K562 (cell line): ENCODE results near the gene CRYBA4. TPM values are rescaled to one million over a fixed set of nuclear protein-coding genes. Genes with fewer than 3 reads are reported as not detected.

ENCODE experiments used
- AFF1 ChIP-seq, 2 experiments: fragments of 450-650 bp; IDR thresholded peaks; 2 replicates each; pipeline ENCODE4 v1.6.1; 2018; ENCODE audit warnings: mild to moderate bottlenecking in 2 of 2, low read depth in 1 of 2; ENCODE audit not compliant: partially characterized antibody in 2 of 2
- BACH1 ChIP-seq: fragments of 200-800 bp; sonication (Bioruptor generic); IDR thresholded peaks from 2 replicates; pipeline ENCODE4 v1.6.1; 2016; ENCODE audit warnings: missing genetic modification characterization, missing compliant biosample characterization
- BRF2 ChIP-seq: IDR thresholded peaks from 3 replicates; pipeline ENCODE4 v1.6.1; 2011; ENCODE audit warnings: borderline replicate concordance, mild to moderate bottlenecking; ENCODE audit not compliant: insufficient read length, insufficient read depth
- DACH1 ChIP-seq: fragments of 450-650 bp; IDR thresholded peaks from 2 replicates; pipeline ENCODE4 v1.6.1; 2018; ENCODE audit not compliant: partially characterized antibody
- DNMT1 ChIP-seq: fragments of 450-650 bp; IDR thresholded peaks from 2 replicates; pipeline ENCODE4 v1.6.1; 2016; ENCODE audit warnings: antibody characterized with exemption, mild to moderate bottlenecking
- E2F8 ChIP-seq: fragments of 450-650 bp; IDR thresholded peaks from 2 replicates; pipeline ENCODE4 v1.7.1; 2018; ENCODE audit warnings: mild to moderate bottlenecking, low read depth; ENCODE audit not compliant: partially characterized antibody
- ETS1 ChIP-seq: conservative IDR thresholded peaks from 2 replicates; pipeline ENCODE4 v1.6.1; 2011; ENCODE audit warnings: low read depth, mild to moderate bottlenecking, low read length; ENCODE audit not compliant: control insufficient read depth
- EZH2 ChIP-seq: IDR thresholded peaks from 2 replicates; pipeline ENCODE4 v1.6.1; 2012; ENCODE audit warnings: low read depth, mild to moderate bottlenecking, inconsistent platforms, low read length, borderline replicate concordance
- MECOM ChIP-seq: fragments of 250-450 bp; sonication (Bioruptor Pico); IDR thresholded peaks from 2 replicates; pipeline ENCODE4 v1.8.0; 2022; ENCODE audit warnings: inconsistent platforms
- RCOR1 ChIP-seq, 2 experiments: IDR thresholded peaks; 2 replicates each; pipeline ENCODE4 v1.6.1; 2012; ENCODE audit warnings: low read depth in 2 of 2, low read length in 2 of 2, borderline replicate concordance in 1 of 2, improper control_type of control experiment in 1 of 2
- STAT5B ChIP-seq: fragments of 250-450 bp; sonication (Bioruptor Pico); IDR thresholded peaks from 2 replicates; pipeline ENCODE4 v1.8.0; 2021; ENCODE audit warnings: mild to moderate bottlenecking, inconsistent platforms
- ZBTB49 ChIP-seq: sonication (generic); formaldehyde crosslinking; IDR thresholded peaks from 2 replicates; pipeline ENCODE4 v1.8.0; 2022; ENCODE audit warnings: missing genetic modification reagents, mild to moderate bottlenecking, borderline replicate concordance
- ZNF217 ChIP-seq: sonication (generic); formaldehyde crosslinking; IDR thresholded peaks from 2 replicates; pipeline ENCODE4 v1.8.0; 2022; ENCODE audit warnings: mild to moderate bottlenecking, missing genetic modification reagents
- polyA plus RNA-seq, 8 experiments: library from polyadenylated mRNA; depleted of rRNA in 4 of 8; stranded (reverse) in 5 of 8; unstranded in 3 of 8; fragments of >200 nt; fragmentation: Nextera tagmentation in 2 of 8; fragmentation: Illumina TruSeq in 1 of 8; extraction: Ambion mirVana in 2 of 8; extraction: Trizol in 1 of 8; gene quantifications; 2 replicates each; pipeline versions ENCODE4 v1.2.1 to v1.2.3, GENCODE V29; 2011 to 2014; ENCODE audit warnings: inconsistent platforms in 1 of 8, missing spikeins in 1 of 8
- total RNA-seq, 7 experiments: library from RNA; depleted of rRNA in 6 of 7; stranded (reverse); fragments of >200 nt in 6 of 7; fragmentation: Illumina TruSeq in 2 of 7; extraction: Trizol in 2 of 7; gene quantifications; 2 replicates each; pipeline versions ENCODE4 v1.2.1 to v1.2.3, GENCODE V29; 2011 to 2021; ENCODE audit warnings: low replicate concordance in 1 of 7

The CRYBA4 gene
- total and polyA plus RNA-seq, 9 of the 15 experiments (the other 6 are each of a cell fraction or from before 2014, with no cell fraction given): 0.59 to 3.3 (median 1.6) TPM

GRCh38 chr22:26617271-26618199 is 4.2 kb upstream of the CRYBA4 start, which contains the start of gene CRYBB1 (continued):
- no peak for TF ChIP-seq BRF2
- TF ChIP-seq AFF1 (IDR thresholded peaks at IDR 0.05; ENCODE audit: low read depth in 1 of 2, partially characterized antibody in 2 of 2): peak; percentile 36 to 56
- no peak for TF ChIP-seq E2F8
- no peak for TF ChIP-seq ETS1
- no peak for TF ChIP-seq STAT5B
- no peak for TF ChIP-seq EZH2
- TF ChIP-seq BACH1 (tag): no peak
- no peak for TF ChIP-seq ZNF217
- TF ChIP-seq DACH1: peak; percentile 13
- TF ChIP-seq MECOM (CRISPR knock-in tag): no peak
- no peak for TF ChIP-seq RCOR1 (IDR thresholded peaks at IDR 0.05; ENCODE audit: borderline replicate concordance in 1 of 2, low read depth in 2 of 2, low read length in 2 of 2)
- no peak for TF ChIP-seq ZBTB49 (CRISPR knock-in tag)
- no peak for TF ChIP-seq DNMT1
